Mesenchymal stem cell (in vitro differentiated cells and primary cell): ENCODE data around the gene DBNDD1.

Source experiments
- DNase-seq: peaks from one replicate; pipeline ENCODE4 v3.0.0-alpha.2; 2013
- H2AFZ ChIP-seq: one replicate; pipeline ENCODE4 v1.6.1; 2013; ENCODE audit warnings: low read depth, mild to moderate bottlenecking, control low read depth, inconsistent platforms, low read length, moderate library complexity
- H2AK5ac ChIP-seq: 2 replicates; pipeline ENCODE4 v1.6.1; 2013; ENCODE audit warnings: low read length, moderate library complexity, mild to moderate bottlenecking, inconsistent platforms; ENCODE audit not compliant: severe bottlenecking
- H2BK120ac ChIP-seq: one replicate; pipeline ENCODE4 v1.6.1; 2013; ENCODE audit warnings: low read depth, mild to moderate bottlenecking, inconsistent platforms, low read length, moderate library complexity
- H2BK12ac ChIP-seq, 2 experiments: one replicate each; pipeline ENCODE4 v1.6.1; 2013; ENCODE audit warnings: inconsistent platforms in 2 of 2, low read length in 2 of 2, mild to moderate bottlenecking in 2 of 2, moderate library complexity in 2 of 2, control low read depth in 1 of 2
- H2BK15ac ChIP-seq: one replicate; pipeline ENCODE4 v1.6.1; 2013; ENCODE audit warnings: mild to moderate bottlenecking, low read depth, inconsistent platforms; ENCODE audit not compliant: poor library complexity, severe bottlenecking
- H2BK5ac ChIP-seq: 2 replicates; pipeline ENCODE4 v1.6.1; 2013; ENCODE audit warnings: low read depth, mild to moderate bottlenecking, low read length, control low read depth, inconsistent platforms; ENCODE audit not compliant: poor library complexity, severe bottlenecking
- H3K14ac ChIP-seq, 2 experiments: one replicate each; pipeline ENCODE4 v1.6.1; 2013; ENCODE audit warnings: inconsistent platforms in 2 of 2, low read length in 2 of 2, control low read depth in 1 of 2, mild to moderate bottlenecking in 1 of 2, moderate library complexity in 1 of 2
- H3K18ac ChIP-seq, 2 experiments: one replicate each; pipeline ENCODE4 v1.6.1; 2013; ENCODE audit warnings: inconsistent platforms in 2 of 2, low read length in 2 of 2, control low read depth in 1 of 2, low read depth in 1 of 2, mild to moderate bottlenecking in 1 of 2
- H3K23ac ChIP-seq, 2 experiments: one replicate each; pipeline ENCODE4 v1.6.1; 2013; ENCODE audit warnings: inconsistent platforms in 2 of 2, low read length in 2 of 2, mild to moderate bottlenecking in 2 of 2, moderate library complexity in 2 of 2, control low read depth in 1 of 2
- H3K27ac ChIP-seq: 2 replicates; pipeline ENCODE4 v1.5.1; 2013; ENCODE audit warnings: mild to moderate bottlenecking, moderate library complexity, low read length, control low read depth, inconsistent platforms; ENCODE audit not compliant: poor library complexity, severe bottlenecking
- H3K27me3 ChIP-seq, 2 experiments: 2 replicates each; pipeline versions ENCODE4 v1.6.1 to v1.7.0; 2013; ENCODE audit warnings: low read length in 2 of 2, mild to moderate bottlenecking in 2 of 2, moderate library complexity in 2 of 2, control low read depth in 1 of 2, inconsistent platforms in 1 of 2; ENCODE audit not compliant: control insufficient read depth in 1 of 2, insufficient read depth in 1 of 2
- H3K36me3 ChIP-seq, 2 experiments: 2 replicates each; pipeline versions ENCODE4 v1.6.1 to v1.7.0; 2013; ENCODE audit warnings: low read length in 2 of 2, control low read depth in 1 of 2, inconsistent platforms in 1 of 2, low read depth in 1 of 2, mild to moderate bottlenecking in 1 of 2; ENCODE audit not compliant: insufficient read depth in 2 of 2, control insufficient read depth in 1 of 2
- H3K4ac ChIP-seq, 2 experiments: one replicate each; pipeline ENCODE4 v1.6.1; 2013; ENCODE audit warnings: inconsistent platforms in 2 of 2, low read length in 2 of 2, mild to moderate bottlenecking in 2 of 2, moderate library complexity in 2 of 2, control low read depth in 1 of 2, low read depth in 1 of 2
- H3K4me1 ChIP-seq: 2 replicates; pipeline ENCODE4 v1.6.1; 2013; ENCODE audit warnings: low read depth, low read length, control low read depth; ENCODE audit not compliant: control insufficient read depth, insufficient read depth
- H3K4me2 ChIP-seq: 2 replicates; pipeline ENCODE4 v1.6.1; 2013; ENCODE audit warnings: low read length, mild to moderate bottlenecking, inconsistent platforms; ENCODE audit not compliant: poor library complexity, severe bottlenecking
- H3K4me3 ChIP-seq, 2 experiments: 2 replicates each; pipeline versions ENCODE4 v1.5.1 to v1.7.0; 2013; ENCODE audit warnings: low read length in 2 of 2, mild to moderate bottlenecking in 2 of 2, control low read depth in 1 of 2, low read depth in 1 of 2; ENCODE audit not compliant: insufficient read depth in 1 of 2
- H3K79me1 ChIP-seq: replicated peaks from 2 replicates; pipeline ENCODE4 v1.6.1; 2013; ENCODE audit warnings: mild to moderate bottlenecking, control low read depth, low read length, inconsistent platforms; ENCODE audit not compliant: poor library complexity, severe bottlenecking
- H3K9ac ChIP-seq: 2 replicates; pipeline ENCODE4 v1.7.0; 2013; ENCODE audit warnings: mild to moderate bottlenecking, low read length, moderate library complexity
- H3K9me3 ChIP-seq: 2 replicates; pipeline ENCODE4 v1.7.0; 2013; ENCODE audit warnings: mild to moderate bottlenecking, low read length; ENCODE audit not compliant: control insufficient read depth
- H4K8ac ChIP-seq: one replicate; pipeline ENCODE4 v1.6.1; 2013; ENCODE audit warnings: inconsistent platforms, mild to moderate bottlenecking, low read length, moderate library complexity
- H4K91ac ChIP-seq: one replicate; pipeline ENCODE4 v1.6.1; 2013; ENCODE audit warnings: mild to moderate bottlenecking, low read length, inconsistent platforms
- WGBS: methylation state at CpG from one replicate; pipeline ENCODE4 v1.1.7; 2013; ENCODE audit warnings: mixed read lengths; 5-methylcytosine and 5-hydroxymethylcytosine counted together

DBNDD1 gene

DNA sequence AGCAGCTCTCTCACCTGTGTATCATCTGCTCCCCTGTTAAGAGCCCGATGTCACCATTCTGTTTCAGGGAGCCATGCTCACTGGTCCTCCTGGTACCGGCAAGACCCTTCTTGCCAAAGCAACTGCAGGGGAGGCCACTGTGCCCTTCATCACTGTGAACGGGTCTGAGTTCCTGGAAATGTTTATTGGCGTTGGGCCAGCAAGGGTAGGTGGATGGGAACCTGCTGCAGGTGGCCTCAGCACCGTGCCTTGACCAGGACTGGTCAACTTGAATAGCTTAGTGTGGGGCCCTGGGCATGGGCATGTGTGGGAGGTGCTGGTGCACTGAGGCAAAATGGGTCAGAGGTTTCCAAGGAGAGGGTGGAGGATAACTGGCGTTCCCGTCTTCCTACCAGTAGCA is 28.5 kb downstream of the DBNDD1 start:
- Histone ChIP-seq H3K9ac (no peak overlapping the region), H3K4ac (no peak overlapping the region)
- WGBS, result 97% methylated on average over 7 of the region's 7 CpGs

DNA sequence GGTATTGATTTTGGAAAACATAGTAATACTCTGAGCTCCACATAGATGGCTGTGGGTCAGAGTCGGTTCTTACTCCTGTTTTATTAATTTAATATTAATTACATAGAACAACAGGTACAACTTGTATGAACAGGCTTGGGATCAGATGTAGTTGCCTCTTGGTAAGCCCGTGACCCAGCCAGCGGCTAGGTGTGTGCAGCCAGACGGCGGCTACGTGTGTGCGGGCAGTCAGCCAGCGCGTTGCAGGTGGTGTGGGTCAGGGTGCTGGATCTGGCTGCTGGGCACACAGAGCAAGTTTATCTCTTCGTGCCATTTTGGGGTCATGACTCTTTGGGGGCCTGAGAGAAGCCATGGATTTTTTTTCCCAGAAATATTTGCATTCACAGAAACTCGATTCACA is 30.3 kb downstream of the DBNDD1 start:
- Histone ChIP-seq H3K27ac (no peak overlapping the region), H4K8ac (no peak overlapping the region), H3K18ac (no peak overlapping the region), H3K9me3 (no peaks in the 10 kb centered on the region), H2BK5ac (no peak overlapping the region), H3K23ac (no peak overlapping the region), H2AK5ac (no peak overlapping the region), H3K4me1 (no peaks in the 10 kb centered on the region), H3K36me3 (peaks cover 82% of the 10 kb centered on the region in 2 experiments), H4K91ac (no peak overlapping the region), H2BK12ac (no peak overlapping the region), H2AFZ (no peak overlapping the region), H3K27me3 (no peaks in the 10 kb centered on the region), H2BK15ac (no peak overlapping the region), H3K4me3 (no peak overlapping the region), H3K14ac (no peak overlapping the region), H3K4ac (no peak overlapping the region), H2BK120ac (no peak overlapping the region), H3K79me1 (peaks cover 36% of the 10 kb centered on the region), H3K4me2 (no peak overlapping the region), H3K9ac (no peak overlapping the region)
- WGBS, result over 99% methylated on average over 6 of the region's 11 CpGs
- no peak for DNase-seq

More for the DNA sequence above, 28.5 kb downstream of the DBNDD1 start:
- Histone ChIP-seq H3K14ac (no peak overlapping the region), H4K8ac (no peak overlapping the region), H3K27ac (no peak overlapping the region), H2BK5ac (no peak overlapping the region), H4K91ac (no peak overlapping the region), H3K23ac (no peak overlapping the region), H2BK15ac (no peak overlapping the region), H3K18ac (no peak overlapping the region), H3K4me2 (no peak overlapping the region), H2BK120ac (no peak overlapping the region), H3K36me3 (peaks cover 75 to 87% of the 10 kb centered on the region in 2 experiments), H2AFZ (no peak overlapping the region), H3K27me3 (no peaks in the 10 kb centered on the region), H2AK5ac (no peak overlapping the region), H3K79me1 (peaks cover 33% of the 10 kb centered on the region), H2BK12ac (no peak overlapping the region), H3K9me3 (peaks cover 18% of the 10 kb centered on the region), H3K4me3 (no peak overlapping the region), H3K4me1 (peaks cover 3% of the 10 kb centered on the region)
- no peak for DNase-seq

DNA sequence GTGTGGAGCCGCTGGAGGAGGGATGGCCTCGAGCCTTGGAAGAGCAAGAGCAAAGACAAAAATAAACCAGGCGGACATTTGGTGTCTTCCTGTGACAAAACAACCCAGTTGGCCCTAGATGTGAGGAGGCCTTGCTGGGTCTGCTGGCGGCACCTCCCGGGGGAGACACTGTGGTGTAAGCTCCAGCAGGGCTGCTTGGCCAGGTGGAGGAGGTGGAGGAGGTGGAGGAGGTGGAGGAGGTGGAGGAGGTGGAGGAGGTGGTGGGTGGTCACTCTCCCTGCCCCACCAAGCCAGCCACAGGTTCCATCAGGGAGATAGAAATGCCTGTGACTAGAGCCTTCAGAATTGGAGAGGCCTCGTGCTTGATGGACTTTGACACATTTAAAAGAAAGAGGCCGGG is 32.1 kb downstream of the DBNDD1 start:
- Histone ChIP-seq H3K14ac (no peak overlapping the region), H3K9ac (no peak overlapping the region), H2AFZ (no peak overlapping the region), H2BK5ac (no peak overlapping the region), H3K23ac (no peak overlapping the region), H3K4ac (no peak overlapping the region), H4K8ac (no peak overlapping the region), H2AK5ac (no peak overlapping the region), H3K36me3 (peaks cover 82 to 84% of the 10 kb centered on the region in 2 experiments), H2BK15ac (no peak overlapping the region), H3K4me1 (no peaks in the 10 kb centered on the region), H2BK120ac (no peak overlapping the region), H3K9me3 (no peaks in the 10 kb centered on the region), H3K18ac (no peak overlapping the region), H2BK12ac (no peak overlapping the region), H3K4me2 (no peak overlapping the region), H3K27ac (no peak overlapping the region), H3K4me3 (no peak overlapping the region), H3K79me1 (peaks cover 41% of the 10 kb centered on the region), H3K27me3 (no peaks in the 10 kb centered on the region), H4K91ac (no peak overlapping the region)
- 98% methylated on average over 7 of the region's 7 CpGs for WGBS
- no peak for DNase-seq

DNA sequence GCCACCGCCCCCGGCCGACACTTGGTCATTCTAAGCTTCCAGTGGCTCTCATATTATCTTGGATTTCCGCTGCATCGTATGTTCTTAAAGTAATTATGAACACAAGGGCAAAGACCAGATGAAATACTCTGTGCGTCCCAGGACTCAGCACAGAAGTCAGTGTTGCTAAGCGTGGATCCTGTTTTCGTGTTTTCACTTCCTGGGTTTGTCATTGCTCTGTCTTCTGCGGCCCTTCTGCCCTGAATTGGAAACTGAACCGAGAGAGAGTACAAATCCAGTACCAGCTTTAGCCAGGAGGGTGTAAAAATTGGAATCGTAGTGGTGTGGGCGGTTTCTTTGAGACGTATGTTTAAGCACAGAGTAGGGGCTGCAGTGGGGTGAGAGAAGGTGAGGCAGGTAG is 32.7 kb downstream of the DBNDD1 start:
- Histone ChIP-seq H2BK15ac (no peak overlapping the region), H3K9ac (no peak overlapping the region), H3K14ac (no peak overlapping the region), H3K4me1 (no peaks in the 10 kb centered on the region), H3K23ac (no peak overlapping the region), H3K4me3 (no peak overlapping the region), H3K4me2 (no peak overlapping the region), H3K4ac (no peak overlapping the region), H2BK12ac (no peak overlapping the region), H2AFZ (no peak overlapping the region), H3K18ac (no peak overlapping the region), H2BK5ac (no peak overlapping the region), H3K36me3 (peaks cover 81 to 84% of the 10 kb centered on the region in 2 experiments), H3K27me3 (no peaks in the 10 kb centered on the region), H4K91ac (no peak overlapping the region), H2AK5ac (no peak overlapping the region), H3K9me3 (no peaks in the 10 kb centered on the region), H4K8ac (no peak overlapping the region), H2BK120ac (no peak overlapping the region), H3K27ac (no peak overlapping the region), H3K79me1 (peaks cover 43% of the 10 kb centered on the region)
- DNase-seq, result no peak
- WGBS, result 98% methylated on average over 13 of the region's 13 CpGs
